Measurements from ENCODE around the gene RNASEH2A. TPM values are rescaled to one million over a fixed set of nuclear protein-coding genes. Genes with fewer than 3 reads are reported as not detected.

Gene RNASEH2A
- total and polyA plus RNA-seq, 2 of the 13 experiments (the other 11 are each of a cell fraction or from before 2014, with no cell fraction given), result 25.1 to 35.8 TPM

GRCh38 chr19:12793290-12794195 lies 12.8 kb upstream of the RNASEH2A start (continued):
- no peak; the same call in 1 of the 2 replicates for TF ChIP-seq GATA4 (IDR thresholded peaks at IDR 0.05; ENCODE audit: borderline replicate concordance, low read depth)
- TF ChIP-seq ZNF468 (CRISPR knock-in tag; IDR thresholded peaks at IDR 0.05), result no peak
- TF ChIP-seq SALL2 (CRISPR knock-in tag; IDR thresholded peaks at IDR 0.05), result 0 out of 2 replicates have a peak, but pooled peaks have one; percentile 50
- no peak for TF ChIP-seq SSRP1 (CRISPR knock-in tag; IDR thresholded peaks at IDR 0.05)
- TF ChIP-seq PCBP2 (optimal IDR thresholded peaks at IDR 0.05; ENCODE audit: low read depth, low read length, poor library complexity, severe bottlenecking), result no peak
- TF ChIP-seq ZBTB46 (CRISPR knock-in tag; IDR thresholded peaks at IDR 0.05; ENCODE audit: borderline replicate concordance), result no peak
- TF ChIP-seq PHF8 (CRISPR knock-in tag; IDR thresholded peaks at IDR 0.05), result peak; percentile 60
- TF ChIP-seq RORA (CRISPR knock-in tag; IDR thresholded peaks at IDR 0.05), result no peak
- no peak for TF ChIP-seq ZFP62 (CRISPR knock-in tag; IDR thresholded peaks at IDR 0.05)
- TF ChIP-seq ZNF687 (CRISPR knock-in tag; IDR thresholded peaks at IDR 0.05), result peak; percentile 87
- no peak for TF ChIP-seq MAF1 (CRISPR knock-in tag; IDR thresholded peaks at IDR 0.05; ENCODE audit: borderline replicate concordance)
- peak; percentile 27; the same call in 1 of the 2 replicates for TF ChIP-seq THRA (CRISPR knock-in tag; IDR thresholded peaks at IDR 0.05; ENCODE audit: borderline replicate concordance)
- TF ChIP-seq CHD4 (IDR thresholded peaks at IDR 0.05; ENCODE audit: borderline replicate concordance, low read length), result no peak
- TF ChIP-seq ARNTL (CRISPR knock-in tag; IDR thresholded peaks at IDR 0.05), result no peak
- no peak for TF ChIP-seq CHCHD3 (CRISPR knock-in tag; IDR thresholded peaks at IDR 0.05)
- no peak for TF ChIP-seq ZNF235 (CRISPR knock-in tag; IDR thresholded peaks at IDR 0.05; ENCODE audit: borderline replicate concordance)
- no peak for TF ChIP-seq RARA (CRISPR knock-in tag; IDR thresholded peaks at IDR 0.05)
- peak; percentile 99 for TF ChIP-seq ZC3H13 (CRISPR knock-in tag; IDR thresholded peaks at IDR 0.05)
- no peak for TF ChIP-seq SOX6 (IDR thresholded peaks at IDR 0.05)
- no peak for TF ChIP-seq SOX6 (CRISPR knock-in tag; IDR thresholded peaks at IDR 0.05)
- TF ChIP-seq YEATS2 (CRISPR knock-in tag; IDR thresholded peaks at IDR 0.05; ENCODE audit: borderline replicate concordance), result peak; percentile 32; the same call in 1 of the 2 replicates
- no peak for TF ChIP-seq ZNF264 (CRISPR knock-in tag; IDR thresholded peaks at IDR 0.05)
- no peak for TF ChIP-seq POGZ (CRISPR knock-in tag; IDR thresholded peaks at IDR 0.05)
